Stimulated activated CD8-positive, alpha-beta memory T cell treated with anti-CD3 and anti-CD28 coated beads, Interleukin-7, amount 100 ng/mL, for 24 hours (primary cell): ENCODE results near the gene LMO3.
"Not testable (repeated sequence)": the region's sequence is repeated elsewhere in the genome, so short reads cannot be mapped to it uniquely, and the experiment has no call there.

Source experiments
- DNase-seq: peaks from one replicate; pipeline ENCODE4 v3.0.0-alpha.2; 2020; ENCODE audit warnings: low read depth

LMO3 gene

DNA sequence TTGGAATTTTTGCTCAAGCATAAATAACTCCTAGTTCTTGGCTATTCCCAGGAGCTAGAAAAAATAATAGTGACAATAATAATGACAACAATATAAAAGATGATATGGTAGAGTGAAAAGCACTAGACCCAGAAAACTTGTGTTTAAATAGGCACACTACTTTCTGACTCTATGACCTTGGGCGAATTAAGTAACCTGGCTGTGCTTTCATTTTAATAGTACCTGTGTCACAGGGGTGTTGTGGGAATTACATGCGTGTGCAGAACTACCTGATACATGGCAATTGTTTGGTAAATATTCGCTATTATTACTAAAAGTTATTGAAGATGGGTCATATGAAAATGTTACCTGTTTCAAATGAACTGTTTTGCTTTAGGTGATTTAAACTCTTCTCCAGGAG is 60.1 kb downstream of the LMO3 start:
- DNase-seq, result no peak

DNA sequence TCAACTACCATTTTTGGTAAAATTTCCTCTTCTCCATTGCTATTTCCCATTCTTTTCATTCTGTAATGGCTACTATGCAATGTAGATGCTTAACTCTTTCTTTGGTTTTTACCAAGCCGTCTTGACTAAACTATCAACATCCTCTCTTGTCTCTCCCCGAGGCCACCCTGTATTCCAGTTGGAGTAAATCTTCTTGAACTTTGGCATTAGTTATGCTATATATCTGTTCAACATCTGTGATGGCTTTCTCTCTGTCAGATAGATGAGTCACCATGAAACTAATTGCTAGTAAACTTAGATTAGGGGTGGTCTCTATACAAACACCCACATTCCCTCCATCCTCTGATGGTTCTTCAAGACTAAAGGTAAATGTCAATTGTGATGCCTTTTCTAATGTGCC is 63.4 kb downstream of the LMO3 start:
- no peak for DNase-seq

DNA sequence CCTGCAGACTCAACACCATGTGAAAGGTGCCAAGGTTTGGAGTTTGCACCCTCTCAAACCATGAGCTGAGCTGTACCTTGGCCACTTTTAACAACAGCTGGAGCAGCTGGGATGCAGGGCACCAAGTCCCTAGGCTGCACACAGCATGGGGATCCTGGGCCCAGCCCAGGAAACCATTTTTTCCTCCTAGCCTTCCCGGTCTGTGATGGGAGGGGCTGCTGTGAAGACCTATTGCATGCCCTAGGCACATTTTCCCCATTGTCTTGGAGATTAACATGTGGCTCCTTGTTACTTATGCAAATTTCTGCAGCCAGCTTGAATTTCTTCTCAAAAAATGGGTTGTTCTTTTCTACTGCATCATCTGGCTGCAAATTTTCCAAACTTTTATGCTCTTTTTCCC is 68.3 kb downstream of the LMO3 start:
- not testable (repeated sequence) for DNase-seq

DNA sequence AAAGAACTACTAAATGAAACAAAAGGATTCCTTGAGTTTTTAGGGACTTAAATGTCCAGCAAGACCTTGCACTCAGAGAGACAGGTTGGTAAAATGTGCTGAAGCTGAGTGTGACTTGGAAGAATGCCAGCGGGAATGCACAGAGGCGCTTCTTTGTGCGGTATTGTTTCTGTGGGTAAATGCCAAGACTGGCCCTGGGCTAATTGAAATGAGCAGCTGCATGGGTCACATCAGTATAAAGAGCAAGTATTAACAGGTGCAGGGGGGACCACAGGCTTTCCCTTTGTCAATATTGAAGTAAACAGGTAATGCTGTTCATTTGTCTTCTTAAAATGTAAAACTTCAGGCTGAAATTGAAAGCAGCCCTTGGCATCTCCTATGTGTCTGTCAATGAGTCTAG is 74.3 kb downstream of the LMO3 start:
- no peak for DNase-seq

DNA sequence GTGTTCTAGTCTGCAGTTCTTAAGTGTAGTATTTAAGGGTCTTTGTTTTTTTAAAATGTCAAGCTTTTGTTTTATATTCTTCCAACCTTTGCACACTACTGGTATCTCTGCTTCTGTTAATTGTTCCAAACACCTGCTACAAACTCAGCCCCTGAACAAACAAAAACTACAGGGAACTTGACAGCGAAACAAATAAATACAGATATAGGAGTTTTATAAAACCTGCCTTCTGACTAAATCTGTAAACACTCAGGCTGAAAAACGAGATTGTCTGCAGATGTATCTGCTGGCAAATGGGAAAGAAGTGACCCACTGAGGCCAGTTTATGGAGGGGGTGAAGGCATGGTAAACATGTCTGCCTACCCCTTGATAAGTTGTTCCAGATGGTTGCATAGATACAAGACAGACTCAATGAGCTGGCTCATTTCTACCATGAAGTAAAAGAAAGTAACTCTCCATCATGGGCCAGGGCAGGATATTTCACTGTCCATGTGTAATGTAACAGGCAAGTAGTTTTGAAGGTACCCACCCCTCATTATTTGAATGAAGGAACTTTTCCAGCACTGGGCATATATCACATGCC is 75.6 kb downstream of the LMO3 start:
- DNase-seq, result no peak

DNA sequence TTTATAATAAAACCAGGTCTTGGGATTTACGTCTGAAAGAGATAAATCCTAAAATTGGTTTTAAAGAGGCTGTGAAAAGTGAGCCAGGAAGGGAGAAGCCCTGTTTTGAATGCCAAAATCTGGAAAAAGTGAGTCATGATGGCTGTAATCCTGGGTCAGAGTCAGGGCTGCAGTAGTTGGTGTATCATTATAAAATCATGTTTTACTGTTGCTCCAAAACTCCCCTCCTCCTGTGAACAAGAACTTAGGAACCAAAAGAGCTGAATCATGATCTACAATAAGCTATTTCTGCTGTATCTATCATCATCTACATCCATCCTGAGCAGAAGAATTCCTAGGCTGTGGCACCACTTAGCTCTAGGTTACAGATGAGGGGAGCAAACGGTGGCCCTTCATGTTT is 79.3 kb downstream of the LMO3 start:
- no peak for DNase-seq

DNA sequence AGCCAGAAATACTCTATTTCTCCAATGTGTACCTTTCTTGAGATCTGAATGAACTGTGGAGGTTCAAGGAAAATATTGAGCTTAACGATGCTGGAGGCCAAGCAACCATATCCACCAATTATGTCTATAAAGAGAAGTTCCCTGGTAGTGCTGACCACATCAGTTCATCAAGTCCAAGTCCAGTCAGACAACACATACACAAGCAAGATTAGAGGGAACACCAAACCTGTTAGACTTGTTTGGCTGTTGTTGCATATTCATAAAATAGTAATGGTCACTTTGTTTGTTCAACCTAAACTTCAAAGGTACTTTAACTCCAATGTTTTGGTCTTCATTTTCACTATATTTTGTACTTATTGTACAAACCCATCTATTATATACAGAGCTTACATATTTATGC is 81.6 kb downstream of the LMO3 start:
- no peak for DNase-seq

DNA sequence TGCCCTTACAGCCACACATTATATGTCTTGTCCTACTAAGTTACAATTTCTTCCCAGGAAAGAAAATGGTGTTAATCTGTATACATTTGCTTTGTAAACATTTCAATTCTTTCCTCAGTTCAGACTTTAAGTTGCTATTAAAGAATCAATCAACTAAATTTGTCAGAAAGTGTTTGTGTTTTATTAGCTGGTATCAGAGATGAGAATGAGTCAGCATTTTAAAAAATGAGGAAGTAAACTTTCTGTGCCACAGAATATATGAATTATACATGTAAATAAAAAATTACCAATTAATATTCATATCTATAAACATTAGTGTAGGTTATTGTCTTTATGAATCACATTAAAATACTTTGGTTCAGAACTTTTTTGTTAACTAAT is 82.0 kb downstream of the LMO3 start:
- DNase-seq, result no peak

DNA sequence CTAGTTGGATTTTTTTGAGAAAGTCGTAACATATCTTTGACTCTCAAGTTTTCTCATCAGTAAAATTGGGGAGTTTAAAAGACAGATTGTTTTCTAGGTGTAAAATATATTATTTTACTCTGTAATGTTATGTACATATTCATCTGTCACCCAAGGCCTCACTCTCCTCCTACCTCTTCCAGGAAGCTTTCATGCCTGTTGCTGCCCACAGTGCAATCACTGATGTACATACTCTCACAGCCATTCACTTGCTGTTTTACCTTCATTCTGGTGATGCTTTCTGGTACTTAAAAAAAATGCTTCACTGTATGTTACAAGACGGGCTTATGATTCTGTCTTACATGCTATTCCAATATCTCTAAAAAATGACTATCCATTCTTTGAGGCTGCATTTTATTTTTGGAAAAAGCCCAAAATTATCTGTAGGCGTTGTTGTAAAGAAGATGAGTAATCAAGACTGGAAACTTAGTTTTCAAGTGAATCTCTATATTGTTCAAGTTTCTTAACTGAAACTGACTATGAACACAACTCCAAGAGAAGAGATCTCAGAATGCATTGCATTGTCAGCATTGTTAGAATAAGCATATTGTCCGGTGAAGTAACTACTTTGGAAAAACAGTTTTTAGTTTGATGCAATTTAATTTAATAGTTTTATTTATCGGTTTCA is 82.5 kb downstream of the LMO3 start:
- DNase-seq, result no peak

DNA sequence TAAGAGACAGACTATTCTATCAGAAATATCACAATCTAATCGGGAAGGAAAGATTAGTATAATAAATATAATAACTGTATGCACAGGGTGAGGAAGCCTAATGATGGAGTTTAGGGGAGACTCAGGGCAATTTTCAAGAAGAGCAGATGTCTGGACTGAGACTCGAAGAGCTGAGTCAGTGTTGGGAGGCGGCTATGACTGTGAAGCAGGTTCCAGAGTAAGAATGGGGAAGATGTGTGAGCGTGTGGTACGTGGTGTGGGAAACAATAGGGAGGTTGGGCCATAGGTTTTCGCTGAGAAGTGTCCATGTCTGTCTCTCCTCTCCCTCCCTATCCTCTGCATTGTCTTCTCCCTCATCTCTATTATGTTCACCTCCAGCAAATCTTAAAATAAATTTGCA is 85.6 kb downstream of the LMO3 start:
- DNase-seq, result no peak

DNA sequence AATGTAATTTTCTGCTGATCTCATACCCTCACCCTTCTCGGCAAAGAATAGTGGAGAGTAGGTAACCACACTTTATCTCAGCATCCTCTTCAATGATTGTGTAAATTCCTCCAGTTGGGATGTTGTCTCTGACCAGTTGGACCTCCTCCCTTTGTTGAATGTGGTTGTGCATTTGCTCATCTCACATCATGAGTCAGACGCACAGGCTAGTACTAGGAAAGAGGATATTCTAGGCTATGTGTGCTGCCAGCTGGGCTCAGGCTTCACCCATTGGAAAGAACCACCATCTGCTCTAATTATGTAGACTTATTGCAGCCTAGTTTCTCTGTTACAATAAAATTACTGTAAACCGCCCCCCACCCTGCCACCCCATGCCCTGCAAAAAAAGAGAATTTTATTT is 90.3 kb downstream of the LMO3 start:
- DNase-seq, result no peak

DNA sequence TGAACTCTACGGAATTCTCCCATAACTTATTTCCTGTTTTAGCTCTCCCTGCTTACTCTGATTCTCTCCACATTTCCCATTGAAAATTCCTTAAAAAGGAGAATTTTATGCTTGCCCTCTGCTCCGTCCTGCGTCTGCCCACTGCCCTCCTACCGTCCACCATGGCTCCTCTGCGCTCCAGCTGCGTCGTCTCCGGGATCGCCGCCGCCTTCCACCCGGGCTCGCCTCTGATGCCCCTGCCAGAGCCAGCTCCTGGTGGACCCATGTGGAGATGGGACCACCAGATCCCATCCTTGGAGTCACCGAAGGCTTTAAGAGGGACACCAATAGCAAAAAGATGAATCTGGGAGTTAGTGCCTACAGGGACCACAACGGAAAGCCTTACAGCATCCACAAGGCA is 92.7 kb downstream of the LMO3 start:
- DNase-seq, result no peak

DNA sequence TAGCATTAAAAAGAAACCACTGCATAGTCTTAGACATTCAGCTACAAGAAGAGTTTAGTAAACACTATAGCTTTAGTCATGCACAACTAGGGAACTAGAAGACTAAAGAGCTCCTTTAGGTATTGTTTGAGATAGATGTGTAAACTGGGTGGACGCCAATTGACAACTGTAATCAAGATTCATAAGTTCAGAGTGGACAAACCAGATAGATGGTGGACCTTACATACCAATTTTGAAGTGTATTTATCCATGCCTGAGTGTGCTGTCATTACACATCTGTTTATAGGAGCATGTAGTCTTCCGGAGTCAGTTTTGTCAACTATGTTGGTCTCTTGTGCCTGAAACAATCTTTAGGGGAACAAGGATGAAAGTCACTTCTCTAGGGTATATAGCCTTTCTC is 96.6 kb downstream of the LMO3 start:
- no peak for DNase-seq

DNA sequence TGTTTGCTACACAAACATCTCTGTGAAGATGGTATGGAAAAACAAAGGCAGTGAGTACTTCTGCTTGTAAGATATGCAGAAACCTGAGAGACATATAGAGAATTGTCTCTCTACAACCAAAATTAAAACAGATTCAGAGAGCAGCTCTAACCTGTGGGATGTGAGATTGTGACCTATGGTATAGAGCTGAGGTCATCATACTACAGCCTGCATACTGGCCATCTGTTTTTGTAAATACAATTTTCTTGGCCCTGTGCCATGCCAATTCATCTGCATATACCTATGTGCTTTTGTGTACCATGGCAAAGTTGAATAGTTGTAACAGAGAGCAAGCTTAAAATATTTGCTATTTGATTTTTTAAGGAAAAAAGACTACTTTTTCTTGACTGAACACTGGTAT is 99.6 kb downstream of the LMO3 start:
- no peak for DNase-seq

DNA sequence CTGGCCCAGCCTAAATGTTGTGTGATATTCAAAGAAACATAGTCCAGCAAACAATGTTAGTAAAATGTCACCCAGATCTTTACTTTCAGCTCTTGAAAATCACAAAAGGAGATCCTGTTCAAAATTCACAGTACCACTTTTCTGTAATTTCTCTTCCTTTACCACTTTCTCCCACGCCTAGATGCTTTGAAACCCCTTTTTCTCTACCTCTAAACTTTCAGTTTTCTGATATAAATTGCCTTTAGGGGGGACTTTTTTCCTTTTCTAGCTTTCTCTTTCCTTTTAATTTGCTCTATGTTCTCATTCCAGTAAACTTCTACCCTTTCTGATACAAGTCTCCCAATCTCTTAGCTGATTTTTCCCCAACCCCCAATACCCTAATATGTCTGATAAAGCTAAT is 101.8 kb downstream of the LMO3 start:
- no peak for DNase-seq

DNA sequence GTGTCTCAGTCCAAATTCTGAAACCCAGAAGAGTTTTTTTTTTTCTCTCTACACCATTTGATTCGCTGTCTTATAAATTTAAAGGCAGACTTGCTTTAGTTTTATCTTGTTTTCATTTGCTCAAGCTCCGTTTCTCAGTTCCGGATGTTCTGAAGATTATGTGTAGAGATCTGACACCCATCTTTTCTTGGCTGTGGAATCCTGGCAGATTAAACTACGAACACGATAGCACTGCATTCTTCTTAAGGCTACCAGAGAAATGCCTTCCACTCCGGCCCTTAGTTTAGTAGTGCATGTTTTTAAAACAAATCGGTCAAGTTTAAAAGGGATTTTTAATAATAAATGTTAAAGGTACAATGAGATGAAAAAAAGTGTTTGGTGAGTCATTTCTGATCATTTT is 106.4 kb downstream of the LMO3 start:
- no peak for DNase-seq
